Measurements from ENCODE around the gene TMEM123. TPM values are rescaled to one million over a fixed set of nuclear protein-coding genes. Genes with fewer than 3 reads are reported as not detected.

The TMEM123 gene
- total and polyA plus RNA-seq, 2 of the 4 experiments (the other 2 are of a cell fraction) = 96.9 to 127 TPM

GRCh38 chr11:102378818-102379217, 73.7 kb downstream of the TMEM123 start:
- Histone ChIP-seq H2BK5ac (ENCODE audit: low read depth, low read length, poor library complexity, severe bottlenecking) (no peak overlapping the region), H2BK120ac (ENCODE audit: low read depth, low read length) (no peak overlapping the region), H3K36me3 (ENCODE audit: control insufficient read depth, insufficient read depth, low read length) (peaks cover 33% of the 10 kb centered on the region), H3K27me3 (ENCODE audit: control insufficient read depth, insufficient read depth, low read length) (no peaks in the 10 kb centered on the region), H4K8ac (ENCODE audit: low read depth in 2 of 2, low read length in 2 of 2) (no peak overlapping the region), H3K27ac (ENCODE audit: insufficient read depth, low read length) (no peak overlapping the region), H4K5ac (ENCODE audit: low read depth, low read length) (no peak overlapping the region), H3K56ac (ENCODE audit: extremely low read depth, insufficient read depth, low read length) (no peak overlapping the region), H3K4me1 (ENCODE audit: control insufficient read depth, insufficient read depth, low read length) (peaks cover 4% of the 10 kb centered on the region; the same call in 1 of the 2 replicates), H3K4me3 (ENCODE audit: insufficient read depth, low read depth, low read length) (no peak overlapping the region), H3K79me1 (ENCODE audit: low read depth in 1 of 2, low read length in 2 of 2) (peaks cover 26 to 61% of the 10 kb centered on the region in 2 experiments), H2AK5ac (ENCODE audit: low read depth, low read length) (no peak overlapping the region), H3K18ac (ENCODE audit: low read depth, low read length) (no peak overlapping the region), H3K14ac (replicated peaks; ENCODE audit: low read depth, low read length) (no peak overlapping the region), H3K9me3 (ENCODE audit: control insufficient read depth, insufficient read depth, low read length) (no peaks in the 10 kb centered on the region), H3K9me1 (ENCODE audit: insufficient read depth, low read length) (peaks cover 8% of the 10 kb centered on the region), H3K4me2 (ENCODE audit: low read depth, low read length) (no peak overlapping the region), H3K4ac (ENCODE audit: low read depth, low read length) (no peak overlapping the region), H2BK15ac (ENCODE audit: low read depth, low read length) (no peak overlapping the region), H4K91ac (ENCODE audit: insufficient read depth, low read depth, low read length) (no peak overlapping the region), H4K20me1 (ENCODE audit: insufficient read depth, low read length) (peaks cover 17% of the 10 kb centered on the region; the same call in 1 of the 2 replicates), H3K23ac (ENCODE audit: low read depth, low read length) (no peak overlapping the region), H2AFZ (replicated peaks; ENCODE audit: low read length, poor library complexity) (no peak overlapping the region), H2BK20ac (ENCODE audit: low read depth, low read length) (no peak overlapping the region), H2AK9ac (replicated peaks; ENCODE audit: low read depth, low read length, poor library complexity) (no peak overlapping the region), H3K9ac (ENCODE audit: low read depth, low read length) (no peak overlapping the region)
- intact Hi-C loops (cut with micrococcal nuclease) (no loop called here), dilution Hi-C loops (cut with HindIII; ENCODE audit: low sequenced_read_pairs, unreplicated experiment) (no loop called here), in situ Hi-C loops (cut with MboI; ENCODE audit: low sequenced_read_pairs) (loop anchor here (25.0 kb wide), 1 partner anchor 92 kb away; no protein-coding TSS in a partner anchor)
- no peak for DNase-seq
- ChIA-PET POLR2A (ENCODE audit: unreplicated experiment) (no interaction called here), CTCF (interaction anchor here (1.2 kb wide), 1 partner anchor 117 kb away, joined by 3 read pairs; no protein-coding TSS in a partner anchor)
- no peak for ATAC-seq (ENCODE audit: low read depth)
- BruUV-seq (replicated peaks) = no TSS peak
- no peak for TF ChIP-seq MAZ (IDR thresholded peaks at IDR 0.05; ENCODE audit: borderline replicate concordance, low read depth, low read length)
- no peak for TF ChIP-seq SMC3 (IDR thresholded peaks at IDR 0.05; ENCODE audit: low read depth, low read length)
- no peak for TF ChIP-seq MXI1 (IDR thresholded peaks at IDR 0.05; ENCODE audit: borderline replicate concordance, low read depth, low read length)
- no peak for TF ChIP-seq RAD21 (IDR thresholded peaks at IDR 0.05; ENCODE audit: low read length)
- TF ChIP-seq RFX5 (IDR thresholded peaks at IDR 0.05; ENCODE audit: low read depth, low read length) = no peak
- TF ChIP-seq CEBPB (IDR thresholded peaks at IDR 0.05; ENCODE audit: low read depth, low read length) = no peak
- TF ChIP-seq USF2 (IDR thresholded peaks at IDR 0.05; ENCODE audit: low read depth, low read length) = no peak
- no peak for TF ChIP-seq NFE2L2 (IDR thresholded peaks at IDR 0.05; ENCODE audit: low read depth, low read length)
- no peak for TF ChIP-seq ELK1 (IDR thresholded peaks at IDR 0.05; ENCODE audit: borderline replicate concordance, low read depth, low read length)
- no peak for TF ChIP-seq RCOR1 (IDR thresholded peaks at IDR 0.05; ENCODE audit: insufficient replicate concordance, low read length)
- no peak for TF ChIP-seq MAFK (IDR thresholded peaks at IDR 0.05; ENCODE audit: low read depth, low read length)
